Common myeloid progenitor, CD34-positive (primary cell): ENCODE measurements around the gene NETO2.
"Not testable (repeated sequence)": the region's sequence is repeated elsewhere in the genome, so short reads cannot be mapped to it uniquely, and the experiment has no call there.

Source experiments
- CTCF ChIA-PET: fragments of 350-600 bp; sonication (Branson Sonifier 250); formaldehyde crosslinking; loops from one replicate; lab custom pipeline; 2021; ENCODE audit warnings: antibody characterized with exemption; lab: Charles Lee
- POLR2A ChIA-PET: fragments of 350-600 bp; sonication (Branson Sonifier 250); formaldehyde crosslinking; loops from one replicate; lab custom pipeline; 2021; ENCODE audit warnings: antibody characterized with exemption; lab: Charles Lee
- DNase-seq, 3 donors: peaks; one replicate each; pipeline versions ENCODE4 v3.0.0 to v3.0.0-alpha.2; 2013
- H3K27ac ChIP-seq, 2 experiments: 1 replicate in 1 of 2; 2 replicates in 1 of 2; pipeline ENCODE4 v1.7.0; 2013; ENCODE audit warnings: inconsistent platforms in 2 of 2, low read length in 2 of 2, mild to moderate bottlenecking in 2 of 2, low read depth in 1 of 2, moderate library complexity in 1 of 2; ENCODE audit not compliant: severe bottlenecking in 2 of 2, insufficient read depth in 1 of 2, poor library complexity in 1 of 2
- H3K27me3 ChIP-seq, 5 experiments: replicated peaks in 2 of 5; 1 replicate in 3 of 5; 2 replicates in 2 of 5; pipeline versions ENCODE4 v1.6.1 to v1.7.0; 2013; ENCODE audit warnings: low read length in 4 of 5, mild to moderate bottlenecking in 2 of 5, moderate library complexity in 2 of 5, inconsistent platforms in 1 of 5; ENCODE audit not compliant: insufficient read depth in 5 of 5, control insufficient read depth in 4 of 5
- H3K36me3 ChIP-seq, 4 experiments: 1 replicate in 2 of 4; 2 replicates in 2 of 4; pipeline versions ENCODE4 v1.6.1 to v1.7.0; 2013; ENCODE audit warnings: low read length in 3 of 4, control low read depth in 1 of 4, mild to moderate bottlenecking in 1 of 4; ENCODE audit not compliant: control insufficient read depth in 4 of 4, insufficient read depth in 4 of 4
- H3K4me1 ChIP-seq, 4 experiments: 1 replicate in 3 of 4; 2 replicates in 1 of 4; pipeline versions ENCODE4 v1.6.1 to v1.7.1; 2013; ENCODE audit warnings: low read length in 3 of 4, mild to moderate bottlenecking in 3 of 4, control low read depth in 1 of 4, inconsistent platforms in 1 of 4, moderate library complexity in 1 of 4; ENCODE audit not compliant: control insufficient read depth in 4 of 4, insufficient read depth in 4 of 4; ENCODE audit errors: control extremely low read depth in 1 of 4
- H3K4me3 ChIP-seq, 7 experiments: 1 replicate in 4 of 7; 2 replicates in 3 of 7; pipeline versions ENCODE4 v1.5.1 to v1.7.0; 2013; ENCODE audit warnings: mild to moderate bottlenecking in 7 of 7, low read length in 6 of 7, moderate library complexity in 6 of 7, inconsistent platforms in 2 of 7, low read depth in 2 of 7, control low read depth in 1 of 7; ENCODE audit not compliant: insufficient read depth in 4 of 7, control insufficient read depth in 1 of 7; ENCODE audit errors: extremely low read depth in 1 of 7
- H3K9me3 ChIP-seq, 5 experiments: 1 replicate in 4 of 5; 2 replicates in 1 of 5; pipeline versions ENCODE4 v1.6.1 to v1.7.1; 2013; ENCODE audit warnings: low read length in 4 of 5, mild to moderate bottlenecking in 2 of 5, inconsistent platforms in 1 of 5, low read depth in 1 of 5, moderate library complexity in 1 of 5; ENCODE audit not compliant: control insufficient read depth in 4 of 5, insufficient read depth in 2 of 5; ENCODE audit errors: control extremely low read depth in 1 of 5
- WGBS: methylation state at CpG from one replicate; pipeline ENCODE4 v1.1.5; 2013; ENCODE audit not compliant: insufficient coverage; 5-methylcytosine and 5-hydroxymethylcytosine counted together

The NETO2 gene

GRCh38 chr16:47142821-47143676, 696 bp downstream of the NETO2 start:
- POLR2A ChIA-PET, result no interaction called here

GRCh38 chr16:47142486-47142820, 1.3 kb downstream of the NETO2 start:
- peak; percentile 47 to 66 (median 62) for DNase-seq
- H3K27ac ChIP-seq, result peak overlapping the region in 1 of 2 experiments; percentile 58
- POLR2A ChIA-PET, result no interaction called here

More at GRCh38 chr16:47142821-47143676, 696 bp downstream of the NETO2 start:
- Histone ChIP-seq H3K4me1 (peaks cover 9 to 28% (median 25%) of the 10 kb centered on the region in 4 experiments), H3K36me3 (no peaks in the 10 kb centered on the region), H3K4me3 (peak overlapping the region; percentile 38 to 76 (median 69)), H3K27ac (peak overlapping the region in 1 of 2 experiments; percentile 58), H3K27me3 (peaks cover 8 to 46% (median 16%) of the 10 kb centered on the region in 5 experiments), H3K9me3 (peaks cover 0 to 2% (median 0%) of the 10 kb centered on the region in 5 experiments)
- CTCF ChIA-PET, result interaction anchor here (0.6 to 3.0 kb wide), 15 partner anchors 11 to 1214 kb away, joined by 3 to 15 read pairs (median 3); partner anchors contain the start of genes ITFG1 and PHKB
- under 1% methylated on average over 100 of the region's 111 CpGs for WGBS
- DNase-seq, result peak; percentile 29 to 68 (median 64)

DNA sequence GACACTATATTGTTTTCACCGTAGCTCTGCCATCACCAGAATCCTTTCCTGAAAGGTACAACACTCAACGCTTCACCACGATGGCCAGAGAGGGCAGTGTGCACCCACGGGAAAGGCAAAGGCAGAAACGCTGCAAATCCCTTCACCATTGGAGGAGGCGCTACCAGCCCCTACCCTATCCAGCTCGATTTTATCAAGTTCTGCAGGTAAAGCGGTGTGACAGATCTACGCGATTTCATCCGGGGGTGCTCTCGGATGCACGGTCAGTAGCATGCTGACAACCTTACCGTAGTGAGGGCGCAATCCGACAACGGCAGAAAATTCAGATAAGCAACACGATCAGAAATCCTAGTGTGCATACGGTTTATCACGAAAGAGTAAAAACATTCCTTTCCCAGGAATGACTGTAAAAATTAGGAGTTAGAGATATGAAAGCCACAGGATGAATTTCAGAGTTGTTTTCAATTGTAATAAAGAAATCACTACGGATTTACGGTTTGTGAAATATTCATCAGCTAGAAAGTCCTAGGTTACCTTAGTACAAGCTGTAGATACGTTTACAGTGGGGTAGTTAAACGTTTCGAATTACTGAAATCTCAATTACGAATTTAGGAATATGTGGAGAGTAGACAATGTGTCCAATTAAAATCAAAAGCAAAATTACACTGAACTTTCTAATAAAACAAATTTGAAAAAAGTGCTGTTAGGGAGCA, 1.8 kb downstream of the NETO2 start:
- no peaks in the 10 kb centered on the region for H3K36me3 ChIP-seq
- ChIA-PET CTCF (interaction anchor here (0.6 to 3.0 kb wide), 21 partner anchors 8 to 1215 kb away, joined by 3 to 15 read pairs (median 3); no protein-coding TSS in a partner anchor), POLR2A (no interaction called here)
- WGBS, result 4% methylated on average over 20 of the region's 26 CpGs
- peak overlapping the region in 1 of 2 experiments; percentile 58 for H3K27ac ChIP-seq
- peaks cover 9 to 28% (median 25%) of the 10 kb centered on the region in 4 experiments for H3K4me1 ChIP-seq
- peak overlapping the region in 6 of 7 experiments; percentile 47 to 76 (median 72) for H3K4me3 ChIP-seq
- DNase-seq, result peak; percentile 80 to 86 (median 85)
- H3K9me3 ChIP-seq, result peaks cover 0 to 2% (median 0%) of the 10 kb centered on the region in 5 experiments
- H3K27me3 ChIP-seq, result peaks cover 8 to 46% (median 16%) of the 10 kb centered on the region in 5 experiments

More at GRCh38 chr16:47142486-47142820, 1.3 kb downstream of the NETO2 start:
- Histone ChIP-seq H3K4me3 (peak overlapping the region in 6 of 7 experiments; percentile 47 to 76 (median 72)), H3K9me3 (peaks cover 0 to 2% (median 0%) of the 10 kb centered on the region in 5 experiments), H3K4me1 (peaks cover 9 to 28% (median 25%) of the 10 kb centered on the region in 4 experiments), H3K36me3 (no peaks in the 10 kb centered on the region), H3K27me3 (peaks cover 8 to 46% (median 16%) of the 10 kb centered on the region in 5 experiments)
- WGBS, result 0% methylated on average over 4 of the region's 8 CpGs
- CTCF ChIA-PET, result interaction anchor here (1.0 to 3.0 kb wide), 15 partner anchors 10 to 1215 kb away, joined by 3 to 15 read pairs (median 4); no protein-coding TSS in a partner anchor

DNA sequence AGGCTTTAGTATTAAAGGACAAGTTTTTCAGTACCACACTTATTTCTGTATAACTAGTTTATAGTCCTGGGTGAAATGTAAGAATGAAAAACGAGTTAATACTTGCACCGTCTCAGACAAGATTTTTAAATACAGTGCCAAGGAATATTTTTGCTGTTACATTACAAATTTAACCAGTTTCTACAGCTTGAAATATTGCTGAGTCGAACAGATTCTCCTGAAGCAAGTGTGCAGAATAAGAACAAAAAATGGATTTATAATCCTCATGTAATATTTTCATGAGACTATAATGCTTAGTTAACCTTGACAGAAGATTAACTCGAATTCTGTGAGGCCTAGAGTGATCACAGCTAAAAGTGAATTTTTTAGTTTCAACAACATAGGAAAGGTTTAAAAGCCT, 3.1 kb downstream of the NETO2 start:
- ChIA-PET POLR2A (no interaction called here), CTCF (interaction anchor here (1.0 to 2.0 kb wide), 3 partner anchors 102 to 1016 kb away, joined by 3 to 9 read pairs (median 3); no protein-coding TSS in a partner anchor)
- H3K27ac ChIP-seq, result no peak overlapping the region

GRCh38 chr16:47139561-47140185, 4.1 kb downstream of the NETO2 start:
- CTCF ChIA-PET, result interaction anchor here (0.9 kb wide), 1 partner anchor 916 kb away, joined by 3 read pairs; no protein-coding TSS in a partner anchor
- H3K36me3 ChIP-seq, result no peaks in the 10 kb centered on the region
- H3K27me3 ChIP-seq, result peaks cover 3 to 30% (median 12%) of the 10 kb centered on the region in 5 experiments
- peaks cover 0 to under 1% (median 0%) of the 10 kb centered on the region in 5 experiments for H3K9me3 ChIP-seq
- H3K4me3 ChIP-seq, result no peak overlapping the region
- WGBS, result no CpG with 5 or more reads among the region's 3 CpGs
- H3K4me1 ChIP-seq, result peaks cover 13 to 31% (median 26%) of the 10 kb centered on the region in 4 experiments
- POLR2A ChIA-PET, result no interaction called here
- no peak overlapping the region for H3K27ac ChIP-seq
- DNase-seq, result peak in 2 of 3 donors; percentile 0 to 8

More for the DNA sequence above, 3.1 kb downstream of the NETO2 start:
- H3K4me1 ChIP-seq, result peaks cover 13 to 31% (median 26%) of the 10 kb centered on the region in 4 experiments
- peaks cover 8 to 39% (median 16%) of the 10 kb centered on the region in 5 experiments for H3K27me3 ChIP-seq
- no peak for DNase-seq
- peaks cover 0 to 2% (median 0%) of the 10 kb centered on the region in 5 experiments for H3K9me3 ChIP-seq
- no peak overlapping the region for H3K4me3 ChIP-seq
- H3K36me3 ChIP-seq, result no peaks in the 10 kb centered on the region
- WGBS, result no CpG with 5 or more reads among the region's 4 CpGs

- CTCF ChIA-PET, DNase-seq, H3K4me3 ChIP-seq, H3K27ac ChIP-seq, H3K36me3 ChIP-seq, H3K9me3 ChIP-seq, POLR2A ChIA-PET: not testable (repeated sequence)
- WGBS, result 96% methylated on average over 9 of the region's 9 CpGs
- Histone ChIP-seq H3K4me1 (peaks cover 8 to 16% (median 15%) of the 10 kb centered on the region in 4 experiments), H3K27me3 (peaks cover 2 to 16% (median 8%) of the 10 kb centered on the region in 5 experiments)
Measured at GRCh38 chr16:47137925-47138324, 5.8 kb downstream of the NETO2 start.
